B cell (primary cell): ENCODE data around the gene BEAN1.

ENCODE experiments used
- EZH2 ChIP-seq: IDR thresholded peaks from 2 replicates; pipeline ENCODE4 v1.6.1; 2012; ENCODE audit warnings: borderline replicate concordance, low read depth, mild to moderate bottlenecking, moderate library complexity, low read length; ENCODE audit not compliant: insufficient read depth, poor library complexity, severe bottlenecking
- TF ChIP-seq, protein P1 (sequence below): fragments of 200-600 bp; IDR thresholded peaks from one replicate; pipeline ENCODE4 v1.8.0; 2022; ENCODE audit warnings: antibody characterized with exemption, mild to moderate bottlenecking

DNA sequence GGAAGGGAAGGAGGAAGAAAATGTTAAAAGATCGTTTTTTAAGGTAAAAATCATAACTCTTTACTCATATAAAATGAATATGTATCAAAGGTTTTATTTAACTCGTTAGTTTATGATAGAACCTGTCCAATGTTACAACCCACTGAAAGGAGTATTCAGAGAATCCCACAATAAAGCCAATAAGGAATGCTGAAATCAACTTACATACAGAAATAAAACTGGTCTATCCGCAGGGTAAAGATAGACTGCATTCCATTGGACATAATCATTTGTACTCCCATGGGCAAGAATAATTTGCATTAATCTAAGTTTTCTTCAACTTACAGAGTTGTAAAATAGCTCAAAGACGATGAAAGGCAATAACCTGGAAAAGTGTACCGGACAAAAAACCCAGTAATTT lies 17.9 kb upstream of the BEAN1 start:
- TF ChIP-seq, protein P1, sequence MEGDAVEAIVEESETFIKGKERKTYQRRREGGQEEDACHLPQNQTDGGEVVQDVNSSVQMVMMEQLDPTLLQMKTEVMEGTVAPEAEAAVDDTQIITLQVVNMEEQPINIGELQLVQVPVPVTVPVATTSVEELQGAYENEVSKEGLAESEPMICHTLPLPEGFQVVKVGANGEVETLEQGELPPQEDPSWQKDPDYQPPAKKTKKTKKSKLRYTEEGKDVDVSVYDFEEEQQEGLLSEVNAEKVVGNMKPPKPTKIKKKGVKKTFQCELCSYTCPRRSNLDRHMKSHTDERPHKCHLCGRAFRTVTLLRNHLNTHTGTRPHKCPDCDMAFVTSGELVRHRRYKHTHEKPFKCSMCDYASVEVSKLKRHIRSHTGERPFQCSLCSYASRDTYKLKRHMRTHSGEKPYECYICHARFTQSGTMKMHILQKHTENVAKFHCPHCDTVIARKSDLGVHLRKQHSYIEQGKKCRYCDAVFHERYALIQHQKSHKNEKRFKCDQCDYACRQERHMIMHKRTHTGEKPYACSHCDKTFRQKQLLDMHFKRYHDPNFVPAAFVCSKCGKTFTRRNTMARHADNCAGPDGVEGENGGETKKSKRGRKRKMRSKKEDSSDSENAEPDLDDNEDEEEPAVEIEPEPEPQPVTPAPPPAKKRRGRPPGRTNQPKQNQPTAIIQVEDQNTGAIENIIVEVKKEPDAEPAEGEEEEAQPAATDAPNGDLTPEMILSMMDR: no peak
- no peak for TF ChIP-seq EZH2
